GM06990 (cell line): Measurements from ENCODE around the gene FBXO34.

Experiments
- DNase-seq: peaks from one replicate; pipeline ENCODE4 v3.0.0-alpha.2; 2011; ENCODE audit not compliant: insufficient read length; ENCODE audit errors: extremely low read depth
- H3K27me3 ChIP-seq: replicated peaks from 2 replicates; pipeline ENCODE4 v1.6.0; 2011; ENCODE audit warnings: low read length; ENCODE audit not compliant: control insufficient read depth, insufficient read depth
- H3K36me3 ChIP-seq: 2 replicates; pipeline ENCODE4 v1.5.1; 2011; ENCODE audit warnings: low read length; ENCODE audit not compliant: control insufficient read depth, insufficient read depth
- H3K4me3 ChIP-seq: replicated peaks from 2 replicates; pipeline ENCODE4 v1.5.1; 2011; ENCODE audit warnings: low read depth, mild to moderate bottlenecking, control low read depth, low read length
- TF ChIP-seq, protein P1 (sequence below): IDR thresholded peaks from 2 replicates; pipeline ENCODE4 v1.5.1; 2011; ENCODE audit warnings: low read length, control low read depth, mild to moderate bottlenecking, inconsistent platforms; ENCODE audit not compliant: insufficient read depth, poor library complexity, severe bottlenecking

FBXO34 gene

DNA sequence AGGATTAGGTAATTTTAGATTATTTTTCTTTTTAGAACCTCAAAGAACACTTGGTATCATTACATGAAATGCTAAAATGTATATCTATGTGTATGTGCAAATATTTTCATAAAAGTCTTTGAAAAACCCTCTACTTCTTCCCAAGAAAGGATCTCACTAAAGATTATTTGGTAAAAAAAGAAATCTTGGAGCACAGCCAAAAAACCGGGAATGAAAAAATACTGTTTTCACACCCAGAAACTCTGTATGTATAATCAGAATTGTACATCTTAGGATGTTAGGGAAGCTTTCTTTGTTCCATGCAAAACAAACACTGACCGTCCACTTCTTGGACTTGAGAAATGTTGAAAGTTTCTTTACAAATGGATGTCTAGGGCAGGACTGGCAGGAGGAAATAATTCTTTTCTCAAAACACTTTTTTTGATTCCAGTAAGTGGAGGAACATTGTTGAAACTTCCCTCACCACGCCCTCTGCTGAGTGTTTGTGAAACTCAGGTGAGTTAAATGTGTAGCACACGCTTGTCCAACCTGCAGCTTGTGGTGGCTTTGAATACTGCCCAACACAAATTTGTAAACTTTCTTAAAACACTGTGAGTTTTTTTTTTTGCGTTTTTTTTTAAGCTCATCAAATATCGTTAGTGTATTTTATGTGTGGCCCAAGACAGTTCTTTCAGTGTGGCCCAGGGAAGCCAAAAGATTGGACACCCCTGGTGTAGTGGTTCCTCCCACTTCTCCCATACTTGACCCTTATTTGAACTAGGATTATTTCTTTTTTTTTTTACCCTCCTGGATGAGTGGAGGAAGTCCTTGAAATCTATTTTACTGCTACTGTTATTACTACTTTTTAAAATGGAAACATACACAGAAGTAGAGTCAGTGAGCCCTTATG lies 26.6 kb downstream of the FBXO34 start:
- Histone ChIP-seq H3K36me3 (no peaks in the 10 kb centered on the region), H3K4me3 (no peak overlapping the region), H3K27me3 (no peaks in the 10 kb centered on the region)
- DNase-seq, result no peak
- TF ChIP-seq, protein P1, sequence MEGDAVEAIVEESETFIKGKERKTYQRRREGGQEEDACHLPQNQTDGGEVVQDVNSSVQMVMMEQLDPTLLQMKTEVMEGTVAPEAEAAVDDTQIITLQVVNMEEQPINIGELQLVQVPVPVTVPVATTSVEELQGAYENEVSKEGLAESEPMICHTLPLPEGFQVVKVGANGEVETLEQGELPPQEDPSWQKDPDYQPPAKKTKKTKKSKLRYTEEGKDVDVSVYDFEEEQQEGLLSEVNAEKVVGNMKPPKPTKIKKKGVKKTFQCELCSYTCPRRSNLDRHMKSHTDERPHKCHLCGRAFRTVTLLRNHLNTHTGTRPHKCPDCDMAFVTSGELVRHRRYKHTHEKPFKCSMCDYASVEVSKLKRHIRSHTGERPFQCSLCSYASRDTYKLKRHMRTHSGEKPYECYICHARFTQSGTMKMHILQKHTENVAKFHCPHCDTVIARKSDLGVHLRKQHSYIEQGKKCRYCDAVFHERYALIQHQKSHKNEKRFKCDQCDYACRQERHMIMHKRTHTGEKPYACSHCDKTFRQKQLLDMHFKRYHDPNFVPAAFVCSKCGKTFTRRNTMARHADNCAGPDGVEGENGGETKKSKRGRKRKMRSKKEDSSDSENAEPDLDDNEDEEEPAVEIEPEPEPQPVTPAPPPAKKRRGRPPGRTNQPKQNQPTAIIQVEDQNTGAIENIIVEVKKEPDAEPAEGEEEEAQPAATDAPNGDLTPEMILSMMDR, result peak; percentile 41

DNA sequence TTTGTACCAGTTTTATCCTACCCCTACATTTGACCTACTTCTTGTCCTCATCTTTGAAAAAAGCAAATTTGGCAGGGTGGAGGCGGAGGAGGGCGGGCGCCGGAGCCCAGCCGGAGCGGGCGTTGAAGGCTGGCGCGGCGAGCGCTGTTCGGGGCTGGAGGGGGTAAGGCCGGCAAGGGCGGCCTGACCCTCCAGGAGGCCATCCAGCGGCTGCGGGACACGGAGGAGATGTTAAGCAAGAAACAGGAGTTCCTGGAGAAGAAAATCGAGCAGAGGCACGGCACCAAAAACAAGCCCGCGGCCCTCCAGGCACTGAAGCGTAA lies 27.2 kb downstream of the FBXO34 start:
- Histone ChIP-seq H3K27me3 (no peaks in the 10 kb centered on the region), H3K4me3 (no peak overlapping the region), H3K36me3 (no peaks in the 10 kb centered on the region)
- no peak for DNase-seq
- TF ChIP-seq, protein P1, result no peak

GRCh38 chr14:55301437-55302121 lies 30.4 kb downstream of the FBXO34 start:
- TF ChIP-seq, protein P1, result no peak
- Histone ChIP-seq H3K27me3 (no peaks in the 10 kb centered on the region), H3K36me3 (no peaks in the 10 kb centered on the region), H3K4me3 (no peak overlapping the region)
- no peak for DNase-seq

GRCh38 chr14:55302367-55303124 lies 31.3 kb downstream of the FBXO34 start:
- no peak for DNase-seq
- no peak overlapping the region for H3K4me3 ChIP-seq

DNA sequence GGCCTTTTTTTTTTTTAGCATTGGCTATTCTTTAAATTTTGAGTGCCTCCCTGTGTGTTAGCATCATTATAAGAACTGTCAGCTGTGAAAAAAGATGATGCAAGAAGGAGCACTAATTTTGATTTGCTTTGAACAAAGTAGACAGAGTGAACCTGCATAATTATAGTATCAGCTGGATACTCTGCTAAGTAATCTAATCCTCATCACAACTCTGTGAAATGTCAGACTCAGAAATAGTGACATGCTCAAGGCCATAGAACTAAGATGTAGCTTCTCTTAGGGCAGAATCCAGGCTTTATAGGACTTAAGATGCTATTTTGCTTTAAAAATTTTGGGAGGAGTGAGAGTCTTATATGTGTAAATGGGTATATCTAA lies 31.9 kb downstream of the FBXO34 start:
- Histone ChIP-seq H3K36me3 (no peaks in the 10 kb centered on the region), H3K27me3 (no peaks in the 10 kb centered on the region), H3K4me3 (no peak overlapping the region)
- TF ChIP-seq, protein P1, result no peak
- DNase-seq, result no peak

More at GRCh38 chr14:55302367-55303124, 31.3 kb downstream of the FBXO34 start:
- Histone ChIP-seq H3K36me3 (no peaks in the 10 kb centered on the region), H3K27me3 (no peaks in the 10 kb centered on the region)
- TF ChIP-seq, protein P1, result no peak
